ENCODE measurements around the gene CXCL14. TPM values are rescaled to one million over a fixed set of nuclear protein-coding genes. Genes with fewer than 3 reads are reported as not detected.

CXCL14 gene
- polyA plus RNA-seq, 3 donors from 2014 or later: not detected

Other genes with a start within 250 kb of the CXCL14 start
- 100 to 1,000 TPM; 162 to 195 (median 168) TPM for gene MACROH2A1, start 179.8 kb downstream of the CXCL14 start, polyA plus RNA-seq
- under 1 TPM in 1 of 3 donors, not detected in 2; 0.95 TPM for gene DCANP1, start 131.6 kb downstream of the CXCL14 start, polyA plus RNA-seq
- gene TIFAB, start 126.6 kb downstream of the CXCL14 start, polyA plus RNA-seq: under 1 TPM in 2 of 3 donors, not detected in 1; 0.03 to 0.07 TPM
- not detected for gene NEUROG1, start 43.0 kb downstream of the CXCL14 start, polyA plus RNA-seq